Upper lobe of right lung (tissue), 1 donor: ENCODE data around the gene PRKAB2. TPM values are rescaled to one million over a fixed set of nuclear protein-coding genes. Genes with fewer than 3 reads are reported as not detected.
"Not testable (repeated sequence)": the region's sequence is repeated elsewhere in the genome, so short reads cannot be mapped to it uniquely, and the experiment has no call there.

Experiments used
- ATAC-seq: fragments of 200-7000 bp; cut with Tn5 transposase; one replicate; pipeline ENCODE4 v1.9.1; 2020; ENCODE audit warnings: mild to moderate bottlenecking, moderate library complexity
- DNase-seq: peaks from one replicate; pipeline ENCODE4 v3.0.0-alpha.2; 2020
- H3K27ac ChIP-seq: fragments of 200-600 bp; one replicate; pipeline ENCODE4 v1.8.0; 2022
- H3K27me3 ChIP-seq: fragments of 200-600 bp; one replicate; pipeline ENCODE4 v1.8.0; 2022; ENCODE audit warnings: mild to moderate bottlenecking
- H3K36me3 ChIP-seq: fragments of 200-600 bp; one replicate; pipeline ENCODE4 v1.8.0; 2022
- H3K4me1 ChIP-seq: fragments of 200-600 bp; one replicate; pipeline ENCODE4 v1.8.0; 2022
- H3K4me3 ChIP-seq: fragments of 200-600 bp; one replicate; pipeline ENCODE4 v1.8.0; 2022; ENCODE audit warnings: mild to moderate bottlenecking
- H3K9me3 ChIP-seq: fragments of 200-600 bp; one replicate; pipeline ENCODE4 v1.8.0; 2022
- CTCF ChIP-seq: fragments of 200-600 bp; IDR thresholded peaks from one replicate; pipeline ENCODE4 v1.8.0; 2022; ENCODE audit warnings: antibody characterized with exemption
- intact Hi-C: fragments of 100-400 bp; cut with DNase I; formaldehyde crosslinking; loops from one replicate; pipeline ENCODE4 v1.11.0; 2022
- total RNA-seq: library from RNA; stranded (reverse); fragmentation: NEBNext Ultra II Directional; extraction: Animal tissue kit (Norgen Biotek cat#: 25700); gene quantifications from one replicate; pipeline ENCODE4 v1.2.1, GENCODE V29; 2021
- donor health status: DM: no; HTN: yes; CAD: no; lungs with severe emphysema.

PRKAB2 gene
- total RNA-seq, 1 donor from 2014 or later = 12.3 TPM

- Histone ChIP-seq H3K36me3 (no peaks in the 10 kb centered on the region), H3K4me3 (no peak overlapping the region), H3K9me3 (no peaks in the 10 kb centered on the region), H3K27ac (no peak overlapping the region), H3K27me3 (peaks cover 4% of the 10 kb centered on the region), H3K4me1 (no peaks in the 10 kb centered on the region)
- intact Hi-C loops = no loop called here
- TF ChIP-seq CTCF = no peak
- ATAC-seq (no peak), DNase-seq (no peak)
These were observed 60.7 kb downstream of the PRKAB2 start for GRCh38 chr1:147111381-147112130.

- intact Hi-C loops = no loop called here
- H3K27me3 ChIP-seq = peaks cover 4% of the 10 kb centered on the region
- no peak for ATAC-seq
These were observed 61.4 kb downstream of the PRKAB2 start for GRCh38 chr1:147110872-147111271.

GRCh38 chr1:147110434-147110833 lies 61.8 kb downstream of the PRKAB2 start:
- intact Hi-C loops = no loop called here
- peaks cover 4% of the 10 kb centered on the region for H3K27me3 ChIP-seq
- H3K27ac ChIP-seq = no peak overlapping the region
- no peaks in the 10 kb centered on the region for H3K9me3 ChIP-seq
- H3K36me3 ChIP-seq = no peaks in the 10 kb centered on the region
- no peak for ATAC-seq
- no peak overlapping the region for H3K4me3 ChIP-seq
- no peak for TF ChIP-seq CTCF
- H3K4me1 ChIP-seq = no peaks in the 10 kb centered on the region
- DNase-seq = no peak

More at GRCh38 chr1:147110872-147111271, 61.4 kb downstream of the PRKAB2 start:
- no peaks in the 10 kb centered on the region for H3K9me3 ChIP-seq
- no peak for DNase-seq
- no peak overlapping the region for H3K4me3 ChIP-seq
- no peak overlapping the region for H3K27ac ChIP-seq
- no peaks in the 10 kb centered on the region for H3K36me3 ChIP-seq
- no peak for TF ChIP-seq CTCF
- no peaks in the 10 kb centered on the region for H3K4me1 ChIP-seq

GRCh38 chr1:147109762-147110161 lies 62.5 kb downstream of the PRKAB2 start:
- Histone ChIP-seq H3K4me1 (no peaks in the 10 kb centered on the region), H3K27ac (no peak overlapping the region), H3K4me3 (no peak overlapping the region), H3K27me3 (peaks cover 4% of the 10 kb centered on the region), H3K9me3 (no peaks in the 10 kb centered on the region), H3K36me3 (no peaks in the 10 kb centered on the region)
- ATAC-seq = no peak
- intact Hi-C loops = no loop called here
- no peak for TF ChIP-seq CTCF
- no peak for DNase-seq

- no peak for DNase-seq
- Histone ChIP-seq H3K9me3 (no peaks in the 10 kb centered on the region), H3K27me3 (peaks cover 4% of the 10 kb centered on the region), H3K4me1 (no peaks in the 10 kb centered on the region), H3K27ac (no peak overlapping the region), H3K4me3 (no peak overlapping the region), H3K36me3 (no peaks in the 10 kb centered on the region)
- no peak for ATAC-seq
- no peak for TF ChIP-seq CTCF
- intact Hi-C loops = no loop called here
These were observed 63.2 kb downstream of the PRKAB2 start for GRCh38 chr1:147109041-147109440.

- DNase-seq, H3K27me3 ChIP-seq, H3K4me1 ChIP-seq, H3K27ac ChIP-seq, intact Hi-C loops, H3K9me3 ChIP-seq, H3K36me3 ChIP-seq, ATAC-seq, H3K4me3 ChIP-seq: not testable (repeated sequence)
These were observed 65.8 kb downstream of the PRKAB2 start for GRCh38 chr1:147106407-147106881.
